Measurements from ENCODE around the gene TPSAB1.
"Not testable (repeated sequence)": the region's sequence is repeated elsewhere in the genome, so short reads cannot be mapped to it uniquely, and the experiment has no call there.

The TPSAB1 gene

DNA sequence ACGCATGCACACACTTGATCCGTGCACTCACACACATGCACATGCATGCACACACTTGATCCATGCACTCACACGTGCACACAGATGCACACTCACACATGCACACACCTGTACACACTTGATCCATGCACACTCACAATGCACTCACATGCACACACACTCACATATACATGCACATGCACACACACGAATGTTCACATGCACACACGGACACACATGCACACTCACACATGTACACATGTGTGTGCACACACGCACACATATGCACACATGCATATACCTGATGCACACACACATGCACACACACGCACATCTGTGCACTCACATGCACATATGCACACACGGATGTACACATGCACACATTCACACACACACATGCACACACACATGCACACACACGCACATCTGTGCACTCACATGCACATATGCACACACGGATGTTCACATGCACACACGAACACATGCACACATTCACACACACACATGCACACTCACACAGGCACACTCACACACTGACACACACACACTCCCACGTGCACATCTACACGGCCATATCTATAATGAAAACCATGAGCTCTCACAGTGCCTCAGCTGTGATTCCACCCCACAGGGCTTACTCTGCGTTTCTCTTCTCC is 7.5 kb downstream of the TPSAB1 start:
- not testable (repeated sequence) for DNase-seq (ENCODE audit: low read depth in 2 of 2)

DNA sequence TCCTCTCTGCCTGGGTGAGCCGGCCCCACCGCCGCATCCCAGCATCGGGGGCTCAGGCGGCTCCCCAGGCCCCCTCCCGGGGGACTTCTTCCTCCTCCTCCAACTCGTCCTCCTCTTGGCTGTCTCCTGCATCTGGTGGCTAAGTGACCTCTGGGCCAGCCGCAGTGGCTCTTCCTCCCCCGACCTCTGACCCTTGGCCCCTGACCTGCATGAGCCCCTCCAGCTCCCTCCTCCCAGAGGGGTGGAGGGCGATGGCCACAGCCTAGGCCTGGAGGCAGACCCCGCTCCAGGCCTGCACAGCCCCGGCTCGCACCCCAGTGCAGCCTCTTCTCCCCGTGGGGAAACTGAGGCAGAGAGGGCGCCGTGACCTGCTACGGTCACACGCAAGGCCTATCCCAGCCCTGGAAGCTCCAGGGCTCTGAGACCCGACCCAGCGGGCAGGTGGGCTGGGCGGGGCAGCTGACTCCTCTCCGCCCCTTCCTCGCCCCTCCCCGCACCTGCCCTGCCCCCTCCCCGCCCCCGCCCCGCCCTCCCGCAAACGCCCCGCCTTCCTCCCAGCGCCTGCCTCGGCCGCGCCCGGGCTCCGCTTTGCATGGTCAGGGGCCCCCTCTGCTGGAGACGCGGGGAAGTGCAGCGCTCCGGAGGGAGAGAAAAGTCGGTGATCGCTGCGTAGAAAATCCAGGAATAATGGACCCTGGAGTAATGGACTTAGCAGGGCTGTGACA is 8.7 kb downstream of the TPSAB1 start:
- DNase-seq (ENCODE audit: low read depth in 2 of 2), result not testable (repeated sequence)

DNA sequence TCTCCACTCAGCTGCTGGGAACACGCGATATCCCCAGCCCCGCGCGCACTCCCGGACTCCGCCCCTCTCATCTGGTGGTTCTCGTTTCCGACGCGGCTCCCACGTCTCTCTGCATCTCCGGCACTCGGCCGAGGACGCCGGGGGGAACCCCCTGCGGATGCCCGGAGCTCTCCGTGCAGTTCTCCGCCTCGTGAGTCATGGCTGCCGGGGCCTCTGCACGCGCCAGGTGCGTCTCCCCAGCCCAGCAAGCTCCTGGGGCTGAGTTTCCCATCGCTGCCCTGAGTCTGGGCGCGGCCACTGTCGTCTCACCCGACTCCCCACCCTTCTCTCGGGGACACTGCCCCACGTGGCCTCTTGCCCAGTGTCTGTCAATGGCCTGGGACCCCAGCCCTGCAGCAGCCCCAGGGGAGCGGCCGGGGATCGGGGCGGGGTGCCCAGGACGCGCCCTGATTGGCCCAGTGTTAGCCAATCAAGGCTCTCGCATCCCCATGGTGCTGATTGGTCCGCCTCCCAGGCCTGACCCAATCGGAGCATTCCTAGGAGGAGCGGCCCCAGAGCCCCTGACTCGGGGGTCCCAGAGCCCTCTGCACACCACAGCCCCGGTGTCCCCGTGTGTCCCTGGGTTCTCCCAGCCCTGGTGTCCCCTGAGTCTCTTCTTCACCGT is 13.3 kb downstream of the TPSAB1 start:
- not testable (repeated sequence) for DNase-seq (ENCODE audit: low read depth in 2 of 2)

DNA sequence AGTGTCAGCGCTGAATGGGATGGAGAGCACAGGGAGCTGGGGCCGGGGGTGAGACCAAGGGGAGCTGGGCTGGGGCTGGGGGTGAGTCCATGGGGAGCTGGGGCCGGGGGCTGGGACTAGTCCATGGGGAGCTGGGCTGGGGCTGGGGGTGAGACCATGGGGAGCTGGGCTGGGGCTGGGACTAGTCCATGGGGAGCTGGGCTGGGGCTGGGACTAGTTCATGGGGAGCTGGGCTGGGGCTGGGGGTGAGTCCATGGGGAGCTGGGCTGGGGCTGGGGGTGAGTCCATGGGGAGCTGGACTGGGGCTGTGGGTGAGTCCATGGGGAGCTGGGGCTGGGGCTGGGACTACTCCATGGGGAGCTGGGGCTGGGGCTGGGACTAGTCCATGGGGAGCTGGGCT is 14.3 kb downstream of the TPSAB1 start:
- DNase-seq (ENCODE audit: low read depth in 2 of 2), result not testable (repeated sequence)

DNA sequence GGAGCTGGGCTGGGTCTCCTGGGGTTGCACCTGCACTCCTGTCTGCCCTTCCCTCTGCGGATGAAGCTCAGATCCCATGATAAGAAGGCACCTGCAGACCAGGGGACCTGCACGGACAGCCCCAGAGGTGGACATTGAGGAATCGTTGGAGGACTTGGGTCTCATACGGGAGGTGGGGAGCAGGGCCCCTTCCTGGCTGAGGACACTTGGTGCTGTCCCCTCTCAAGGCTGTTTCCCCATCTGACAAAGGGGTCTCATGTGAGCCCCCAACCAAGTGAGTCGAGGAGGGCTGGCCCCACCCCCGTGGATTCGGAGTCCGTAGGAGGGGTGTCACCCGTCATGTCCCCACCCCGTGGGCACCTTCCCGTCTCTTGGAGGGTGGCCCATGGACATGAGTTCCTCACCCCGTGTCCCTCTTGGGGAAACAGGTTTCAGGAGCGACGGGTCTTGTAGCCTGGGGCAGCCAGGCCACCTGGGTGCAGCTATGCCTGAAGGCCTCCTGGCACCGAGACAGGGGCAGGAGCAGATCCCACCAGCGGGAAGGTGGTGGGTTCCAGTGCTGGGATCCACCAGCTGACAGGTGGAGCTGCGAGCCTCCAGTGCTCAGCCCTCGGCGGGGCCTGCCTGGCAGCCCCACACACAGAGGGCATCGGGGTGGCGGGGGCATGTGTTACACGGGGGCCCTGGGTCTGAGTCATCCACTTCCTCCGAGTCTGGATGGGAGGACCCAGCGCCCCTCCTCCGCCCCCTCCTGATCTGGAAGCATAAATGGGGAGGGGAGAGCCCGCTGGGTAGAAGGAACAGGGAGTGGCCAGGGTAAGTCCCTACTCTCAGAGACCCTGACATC is 15.0 kb downstream of the TPSAB1 start, which contains the start of gene TPSD1:
TPSD1 (plus strand) TSS at position 794 of the 847 bp plus-strand sequence. CDS start 212 bp downstream, outside the sequence.
- not testable (repeated sequence) for DNase-seq (ENCODE audit: low read depth in 2 of 2)

DNA sequence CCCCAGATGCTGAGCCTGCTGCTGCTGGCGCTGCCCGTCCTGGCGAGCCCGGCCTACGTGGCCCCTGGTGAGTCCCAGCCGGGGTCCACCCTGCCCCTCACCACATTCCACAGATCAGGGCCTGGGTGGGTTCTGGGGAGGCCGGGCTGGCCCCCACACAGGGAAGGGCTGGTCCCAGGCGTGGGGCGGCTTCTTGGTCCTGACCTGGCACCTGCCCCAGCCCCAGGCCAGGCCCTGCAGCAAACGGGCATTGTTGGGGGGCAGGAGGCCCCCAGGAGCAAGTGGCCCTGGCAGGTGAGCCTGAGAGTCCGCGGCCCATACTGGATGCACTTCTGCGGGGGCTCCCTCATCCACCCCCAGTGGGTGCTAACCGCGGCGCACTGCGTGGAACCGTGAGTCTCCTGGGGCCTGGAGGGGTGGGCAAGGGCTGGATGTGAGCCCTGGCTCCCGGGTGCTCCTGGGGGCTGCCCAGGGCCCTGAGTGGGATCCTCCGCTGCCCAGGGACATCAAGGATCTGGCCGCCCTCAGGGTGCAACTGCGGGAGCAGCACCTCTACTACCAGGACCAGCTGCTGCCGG is 15.9 kb downstream of the TPSAB1 start:
- DNase-seq (ENCODE audit: low read depth in 2 of 2), result not testable (repeated sequence)

DNA sequence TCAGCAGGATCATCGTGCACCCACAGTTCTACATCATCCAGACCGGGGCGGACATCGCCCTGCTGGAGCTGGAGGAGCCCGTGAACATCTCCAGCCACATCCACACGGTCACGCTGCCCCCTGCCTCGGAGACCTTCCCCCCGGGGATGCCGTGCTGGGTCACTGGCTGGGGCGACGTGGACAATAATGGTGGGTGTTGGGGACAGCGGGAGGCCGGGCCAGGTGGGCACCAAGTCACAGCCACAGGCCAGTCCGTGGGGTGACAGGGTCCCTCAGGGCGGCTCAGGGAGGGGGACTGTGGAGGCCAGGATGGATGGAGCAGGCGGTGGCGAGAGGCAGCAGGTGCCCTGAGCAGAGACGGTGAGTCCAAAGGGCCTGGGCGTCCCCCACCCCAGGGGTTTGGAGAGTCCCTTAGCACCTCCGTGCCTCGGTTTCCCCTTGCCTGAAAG is 16.4 kb downstream of the TPSAB1 start:
- no peak for DNase-seq (ENCODE audit: low read depth in 2 of 2)

DNA sequence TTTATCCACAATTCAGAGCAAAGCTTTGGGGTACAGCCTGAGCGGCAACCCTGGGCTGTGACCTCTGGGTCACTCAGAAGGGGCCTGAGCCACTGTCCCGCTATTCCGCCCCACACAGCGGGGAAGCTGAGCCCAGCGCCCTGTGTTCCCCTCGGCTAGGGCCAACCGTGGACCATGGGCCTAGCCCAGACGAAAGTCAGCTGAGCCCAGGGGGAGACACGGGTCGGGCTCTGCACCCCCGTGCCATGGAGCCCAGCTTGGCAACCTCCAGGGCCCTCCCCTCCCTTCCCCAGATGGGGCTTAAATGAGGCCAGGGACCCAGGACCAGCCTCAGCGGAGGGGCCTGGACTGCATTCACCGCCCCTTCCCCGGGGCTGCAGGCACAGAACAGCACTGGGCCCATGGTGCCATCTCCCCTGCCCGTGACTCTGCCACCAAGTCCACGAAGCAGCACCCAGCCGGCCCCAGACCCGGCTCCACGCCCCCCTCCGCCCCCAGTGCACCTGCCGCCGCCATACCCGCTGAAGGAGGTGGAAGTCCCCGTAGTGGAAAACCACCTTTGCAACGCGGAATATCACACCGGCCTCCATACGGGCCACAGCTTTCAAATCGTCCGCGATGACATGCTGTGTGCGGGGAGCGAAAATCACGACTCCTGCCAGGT is 17.2 kb downstream of the TPSAB1 start:
- no peak for DNase-seq (ENCODE audit: low read depth in 2 of 2)

DNA sequence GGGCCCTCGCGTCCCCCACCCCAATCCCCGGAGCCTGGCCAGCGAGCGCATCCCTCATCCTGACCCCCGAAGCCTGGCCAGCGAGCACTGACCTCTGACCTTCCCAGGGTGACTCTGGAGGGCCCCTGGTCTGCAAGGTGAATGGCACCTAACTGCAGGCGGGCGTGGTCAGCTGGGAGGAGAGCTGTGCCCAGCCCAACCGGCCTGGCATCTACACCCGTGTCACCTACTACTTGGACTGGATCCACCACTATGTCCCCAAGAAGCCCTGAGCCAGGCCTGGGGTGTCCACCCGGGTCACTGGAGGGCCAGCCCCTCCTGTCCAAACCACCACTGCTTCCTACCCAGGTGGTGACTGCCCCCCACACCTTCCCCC is 17.7 kb downstream of the TPSAB1 start:
- DNase-seq (ENCODE audit: low read depth in 2 of 2), result no peak

DNA sequence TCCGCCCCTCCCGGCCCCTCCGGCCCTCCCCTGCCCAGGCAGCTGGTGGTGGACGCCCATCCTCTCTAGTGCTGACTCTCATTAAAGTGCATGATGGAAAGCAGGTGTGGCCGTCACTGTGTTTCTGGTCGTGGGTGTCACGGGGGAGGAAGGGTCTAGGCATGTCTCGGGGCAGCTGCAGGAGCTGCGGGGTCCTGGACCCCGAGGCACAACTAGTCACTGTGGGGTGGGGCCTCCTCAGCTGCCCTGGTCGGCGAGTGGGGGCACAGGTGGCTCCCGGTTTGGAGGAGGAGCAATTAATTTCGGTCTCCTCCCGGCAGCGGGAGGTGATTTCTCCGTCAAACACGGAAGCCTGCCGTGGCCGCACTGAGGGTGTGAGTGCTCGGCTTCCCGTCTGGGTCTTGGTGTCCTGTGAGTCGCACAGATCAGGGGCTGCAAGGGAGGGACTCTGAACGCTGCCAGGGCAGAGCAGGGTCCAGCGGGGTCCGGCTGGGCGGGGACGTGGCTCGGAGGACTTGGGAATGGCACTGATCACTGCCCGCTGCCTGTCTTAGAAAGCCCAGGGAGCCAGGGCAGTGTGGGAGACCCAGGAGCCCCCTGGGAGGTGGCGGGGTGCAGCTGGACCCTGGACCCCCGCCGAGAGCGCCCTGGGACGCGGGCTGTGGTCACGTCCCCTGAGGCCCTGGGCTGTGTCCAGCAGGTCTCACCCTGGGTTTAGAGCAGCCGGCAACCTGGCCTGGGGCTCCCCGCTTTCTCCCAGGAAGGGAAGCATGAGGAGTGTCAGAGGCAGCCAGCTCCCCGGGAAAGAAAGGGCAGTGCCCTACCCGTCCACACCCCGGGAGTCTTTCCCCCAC is 18.6 kb downstream of the TPSAB1 start:
- DNase-seq (ENCODE audit: low read depth in 2 of 2), result no peak

DNA sequence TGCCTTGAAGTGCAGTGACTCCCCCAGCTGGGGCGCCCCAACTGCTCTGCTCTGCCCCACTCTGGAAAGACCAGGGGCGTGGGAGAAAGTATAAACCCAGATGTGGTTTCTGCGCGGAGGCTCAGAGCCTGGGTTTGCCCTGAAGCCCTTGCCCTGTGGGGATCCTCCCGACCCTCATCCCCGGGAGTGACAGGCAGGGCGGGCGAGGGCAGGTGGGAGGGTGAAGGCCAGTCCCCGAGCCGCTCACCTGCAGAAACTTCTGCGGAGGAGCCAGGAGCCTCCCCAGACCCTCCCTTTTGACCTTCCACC is 19.2 kb downstream of the TPSAB1 start:
- DNase-seq (ENCODE audit: low read depth in 2 of 2), result no peak

DNA sequence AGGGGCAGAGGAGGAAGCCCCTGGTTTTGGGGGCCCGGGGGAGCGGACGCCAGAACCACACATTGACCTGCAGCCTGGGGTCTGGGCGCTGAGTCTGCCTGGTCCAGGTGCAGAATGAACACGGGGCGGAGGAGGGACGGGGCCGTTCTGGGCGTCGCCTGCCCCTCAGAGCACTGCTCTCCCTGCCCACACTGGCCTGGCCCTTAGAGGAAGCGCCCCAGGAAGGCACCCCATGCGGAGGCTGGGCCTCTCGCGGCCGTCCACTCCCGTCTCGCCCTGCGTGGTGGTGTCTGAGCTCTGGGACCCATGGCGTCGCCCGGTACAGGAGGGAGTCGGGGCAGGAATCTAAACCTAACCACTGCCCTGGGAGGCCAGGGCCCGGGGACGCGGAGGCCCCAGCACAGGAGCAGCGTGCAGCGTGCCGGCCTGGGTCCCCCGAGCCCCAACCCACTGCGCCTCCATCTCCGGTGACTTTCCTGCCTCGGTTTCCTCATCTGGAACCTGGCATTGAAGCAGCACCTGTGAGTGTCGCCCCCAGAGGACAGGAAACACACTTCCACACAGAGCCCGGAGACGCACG is 19.7 kb downstream of the TPSAB1 start:
- no peak for DNase-seq (ENCODE audit: low read depth in 2 of 2)

DNA sequence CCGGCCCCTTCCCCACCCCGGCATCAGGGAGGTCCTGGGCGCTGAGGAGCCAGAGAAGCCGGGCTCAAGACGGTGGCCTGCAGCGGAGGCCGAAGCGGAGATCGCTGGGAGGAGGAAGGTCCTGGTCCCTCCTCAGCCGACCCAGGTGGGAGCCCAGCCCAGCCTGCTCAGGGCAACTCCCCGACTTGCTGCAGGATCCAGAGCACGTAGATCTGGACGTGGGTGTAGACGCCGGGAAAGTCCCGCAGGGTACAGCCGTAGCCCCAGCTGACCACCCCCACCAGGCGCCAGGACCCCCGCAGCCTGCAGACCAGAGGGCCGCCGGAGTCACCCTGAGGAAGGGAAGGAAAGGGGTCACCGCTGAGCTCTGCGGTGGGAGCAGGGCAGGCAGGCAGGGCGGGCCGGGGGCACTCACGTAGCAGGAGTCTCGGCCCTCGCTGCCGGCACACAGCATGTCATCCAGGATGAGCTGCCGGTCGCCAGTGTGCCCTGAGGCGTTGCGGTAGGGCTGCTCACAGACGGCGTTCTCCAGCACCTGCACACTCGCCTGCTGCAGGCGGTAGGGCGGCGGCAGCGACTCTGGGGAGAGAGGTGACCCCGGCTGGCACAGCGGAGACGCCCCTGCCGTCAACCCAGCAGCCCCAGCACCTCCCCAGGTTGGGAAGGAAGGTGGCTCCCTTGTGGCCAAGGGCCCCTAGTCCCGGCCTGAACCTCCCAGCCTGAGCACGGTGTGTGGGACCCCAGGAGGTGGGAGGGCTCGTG is 20.8 kb downstream of the TPSAB1 start:
- DNase-seq (ENCODE audit: low read depth in 2 of 2), result no peak

DNA sequence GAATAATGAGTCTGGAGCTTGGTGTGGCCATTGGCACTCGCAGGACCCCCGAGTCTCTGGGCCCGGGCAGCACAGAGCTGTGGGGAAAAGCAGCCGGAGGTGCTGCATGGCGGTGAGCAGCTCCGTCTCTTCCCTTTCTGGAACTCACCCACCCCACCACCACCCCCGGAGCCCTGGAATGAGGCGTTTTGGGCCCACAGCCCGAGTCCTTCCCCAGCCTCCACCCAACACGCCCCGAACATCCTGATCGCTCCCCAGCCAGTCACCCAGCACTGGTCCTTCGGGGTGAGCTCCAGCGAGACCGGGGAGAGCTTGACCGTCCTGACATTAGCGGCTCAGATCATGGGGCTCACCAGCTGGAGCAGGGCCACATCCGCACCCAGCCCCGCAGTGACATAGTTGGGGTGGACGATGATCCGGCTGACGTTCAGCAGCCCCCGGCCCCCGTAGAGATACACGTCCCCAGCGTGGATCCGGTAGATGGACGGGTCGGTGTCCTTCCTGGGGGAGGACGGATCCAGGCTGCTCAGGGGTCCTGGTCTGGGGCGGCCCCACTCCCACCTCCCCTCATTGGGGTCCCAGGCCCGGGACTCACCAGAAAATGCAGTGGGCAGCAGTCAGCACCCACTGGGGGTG is 21.8 kb downstream of the TPSAB1 start:
- DNase-seq (ENCODE audit: low read depth in 2 of 2), result no peak

DNA sequence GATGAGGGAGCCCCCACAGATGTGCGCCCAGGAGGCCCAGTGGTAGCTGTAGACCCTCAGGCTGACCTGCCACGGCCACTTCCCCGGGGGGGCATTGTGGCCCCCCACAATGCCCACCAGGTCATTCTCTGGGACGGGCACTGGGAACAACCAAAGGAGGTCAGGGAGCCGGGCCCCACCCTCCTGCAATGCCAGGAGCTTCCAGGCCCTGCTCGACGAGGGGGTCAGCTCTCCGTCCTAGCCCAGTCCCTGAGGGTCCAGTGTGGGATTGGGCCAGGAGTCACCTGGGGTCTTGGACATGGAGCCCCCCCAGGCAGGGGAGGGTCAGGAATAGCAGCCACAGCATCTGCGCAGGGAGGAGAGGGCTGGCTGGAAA is 22.3 kb downstream of the TPSAB1 start:
- no peak for DNase-seq (ENCODE audit: low read depth in 2 of 2)

DNA sequence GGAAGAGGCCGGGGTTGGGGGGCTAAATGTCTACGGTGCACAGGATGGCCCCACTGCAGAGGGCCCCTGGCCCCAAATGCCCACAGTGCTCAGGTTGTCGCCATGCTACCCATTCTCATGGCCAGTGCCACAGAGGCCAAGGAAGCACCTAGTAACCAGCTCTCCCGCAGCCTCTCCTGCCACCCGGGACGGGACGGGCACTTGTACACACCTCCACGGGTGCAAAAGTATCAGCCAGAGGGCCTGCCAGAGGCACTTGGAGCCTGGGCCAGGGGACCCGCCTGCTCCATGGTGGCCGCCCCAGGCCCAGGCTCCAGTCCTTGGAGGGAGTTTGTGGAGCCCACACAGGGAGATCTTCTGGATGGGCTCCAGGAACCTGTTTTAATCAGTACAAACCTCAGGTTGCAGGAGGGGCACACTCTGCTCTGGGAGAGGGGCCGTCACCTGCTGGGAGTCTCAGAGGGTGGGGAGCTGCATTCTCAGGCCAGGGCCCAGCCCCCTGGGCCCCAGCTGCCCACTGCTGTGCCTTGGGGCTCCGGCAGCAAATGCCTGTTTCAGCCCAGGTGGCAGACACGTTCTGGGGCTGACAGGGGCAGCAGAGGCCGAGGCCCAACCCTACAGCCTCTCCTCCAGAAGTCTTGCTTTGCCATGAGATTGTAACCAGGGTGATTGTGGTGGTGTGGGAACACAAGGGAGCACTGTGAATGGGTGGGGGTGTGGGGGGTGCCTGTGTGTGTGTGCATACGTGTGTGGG is 23.3 kb downstream of the TPSAB1 start:
- no peak for DNase-seq (ENCODE audit: low read depth in 2 of 2)

DNA sequence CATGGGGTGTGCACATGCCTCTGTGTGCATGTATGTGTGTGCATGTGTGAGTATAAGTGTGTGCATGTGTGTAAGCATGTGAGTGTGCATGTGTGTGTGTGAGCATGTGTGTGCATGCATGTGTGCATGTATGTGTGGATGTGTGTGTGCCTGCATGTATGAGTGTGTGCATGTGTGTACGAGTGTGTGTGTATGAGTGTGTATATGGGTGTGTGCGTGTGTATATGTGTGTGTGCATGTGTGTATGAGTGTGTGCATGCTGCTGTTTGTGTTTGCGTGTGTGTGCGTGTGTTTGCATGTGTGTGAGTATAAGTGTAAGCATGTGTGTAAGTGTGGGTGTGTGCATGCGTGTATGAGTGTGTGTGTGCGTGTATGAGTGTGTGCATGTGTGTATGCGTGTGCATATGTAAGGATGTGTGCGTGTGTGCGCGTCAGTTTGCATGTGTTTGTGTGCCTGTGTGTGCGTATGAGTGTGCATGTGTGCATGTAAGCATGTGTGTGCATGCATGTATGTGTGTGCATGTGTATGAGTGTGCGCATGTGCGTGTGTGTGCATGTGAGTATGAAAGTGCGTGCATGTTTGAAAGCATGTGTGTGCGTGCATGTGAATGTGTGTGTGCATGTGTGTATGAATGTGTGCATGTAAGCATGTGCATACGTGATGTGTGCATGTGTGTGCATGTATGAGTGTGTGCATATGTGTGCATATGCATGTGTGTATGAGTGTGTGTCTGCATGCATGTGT is 24.0 kb downstream of the TPSAB1 start:
- DNase-seq (ENCODE audit: low read depth in 2 of 2), result no peak

Data from fibroblast of skin of left biceps (primary cell).